NCI-H526 treated with DMSO at 0.1 percent for 48 hours (cell line): ENCODE measurements around the gene MC3R.

Experiments used
- DNase-seq: peaks from one replicate; lab custom pipeline; 2025; lab: John Stamatoyannopoulos, UW

The MC3R gene

GRCh38 chr20:56249956-56250355 is 1.4 kb downstream of the MC3R start:
- DNase-seq, result no peak

- no peak for DNase-seq
Observed at GRCh38 chr20:56257604-56258003, 9.1 kb downstream of the MC3R start.

GRCh38 chr20:56259948-56260347 is 11.4 kb downstream of the MC3R start:
- no peak for DNase-seq

- no peak for DNase-seq
Observed at GRCh38 chr20:56268536-56268935, 20.0 kb downstream of the MC3R start.

- DNase-seq, result no peak
Observed at GRCh38 chr20:56271974-56272373, 23.4 kb downstream of the MC3R start.

- no peak for DNase-seq
Observed at GRCh38 chr20:56273491-56273890, 25.0 kb downstream of the MC3R start.

- no peak for DNase-seq
Observed at GRCh38 chr20:56274156-56274555, 25.6 kb downstream of the MC3R start.

- no peak for DNase-seq
Observed at GRCh38 chr20:56278196-56278595, 29.7 kb downstream of the MC3R start.

- DNase-seq, result no peak
Observed at GRCh38 chr20:56285496-56285895, 37.0 kb downstream of the MC3R start.

GRCh38 chr20:56289652-56290051 is 41.1 kb downstream of the MC3R start:
- no peak for DNase-seq

- DNase-seq, result no peak
Observed at GRCh38 chr20:56299362-56299761, 50.8 kb downstream of the MC3R start.
